ENCODE results near the gene MUSTN1. TPM values are rescaled to one million over a fixed set of nuclear protein-coding genes. Genes with fewer than 3 reads are reported as not detected.

The MUSTN1 gene
- total and polyA plus RNA-seq, 2 donors (not counting 3 experiments of a cell fraction or from before 2014, with no cell fraction given), result 1.1 to 2.2 TPM

DNA sequence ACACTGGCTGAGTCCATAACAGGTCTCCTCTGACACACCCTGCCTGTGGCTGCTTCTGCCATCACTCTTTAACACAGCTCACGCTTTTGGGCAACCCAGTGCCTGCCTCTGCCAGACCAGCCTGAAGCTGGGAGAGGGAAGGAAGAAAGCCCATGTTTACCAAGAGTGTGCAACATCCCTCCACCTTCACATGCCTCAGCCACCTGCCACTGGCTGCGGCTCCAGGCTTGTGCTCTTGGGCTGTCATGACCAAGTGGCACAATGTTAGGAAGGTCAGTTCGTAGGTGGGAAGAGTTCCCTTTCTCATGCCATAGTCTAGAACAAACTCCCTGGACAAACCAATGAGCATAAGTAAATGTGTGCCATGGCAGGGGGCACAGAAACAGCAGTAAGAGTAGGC lies 42.3 kb upstream of the MUSTN1 start:
- Histone ChIP-seq H3K27me3 (ENCODE audit: control insufficient read depth in 2 of 2, insufficient read depth in 2 of 2, low read length in 2 of 2) (no peaks in the 10 kb centered on the region), H2AFZ (ENCODE audit: low read depth, low read length) (no peak overlapping the region), H3K36me3 (ENCODE audit: control insufficient read depth in 2 of 2, extremely low read depth in 1 of 2, insufficient read depth in 2 of 2, low read length in 2 of 2) (no peaks in the 10 kb centered on the region), H3K4me2 (ENCODE audit: insufficient read depth, low read length) (no peak overlapping the region), H3K9ac (replicated peaks; ENCODE audit: extremely low read depth, insufficient read depth, low read length) (no peak overlapping the region), H3K4me1 (ENCODE audit: control insufficient read depth, extremely low read depth, insufficient read depth, low read length) (no peaks in the 10 kb centered on the region), H3K79me2 (ENCODE audit: control insufficient read depth, insufficient read depth, low read length) (no peaks in the 10 kb centered on the region), H3K9me1 (replicated peaks; ENCODE audit: control insufficient read depth, extremely low read depth, insufficient read depth, low read length) (no peaks in the 10 kb centered on the region), H4K20me1 (replicated peaks; ENCODE audit: control insufficient read depth, extremely low read depth, insufficient read depth, low read length) (no peaks in the 10 kb centered on the region), H3K9me3 (replicated peaks; ENCODE audit: control insufficient read depth, insufficient read depth, low read length) (no peaks in the 10 kb centered on the region), H3K4me3 (replicated peaks in 1 of 3; ENCODE audit: insufficient read depth in 1 of 3, low read depth in 1 of 3, low read length in 3 of 3) (no peak overlapping the region), H3K27ac (ENCODE audit: insufficient read depth, low read depth, low read length) (no peak overlapping the region)
- no peak for TF ChIP-seq FOS (IDR thresholded peaks at IDR 0.05; ENCODE audit: borderline replicate concordance, insufficient read depth, low read length)
- no peak for TF ChIP-seq GATA2 (IDR thresholded peaks at IDR 0.05; ENCODE audit: insufficient read depth, insufficient read length, low read depth, low read length)
- TF ChIP-seq, protein P1, sequence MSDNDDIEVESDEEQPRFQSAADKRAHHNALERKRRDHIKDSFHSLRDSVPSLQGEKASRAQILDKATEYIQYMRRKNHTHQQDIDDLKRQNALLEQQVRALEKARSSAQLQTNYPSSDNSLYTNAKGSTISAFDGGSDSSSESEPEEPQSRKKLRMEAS (IDR thresholded peaks at IDR 0.05; ENCODE audit: insufficient read depth, insufficient read length), result no peak
- TF ChIP-seq, protein P2, sequence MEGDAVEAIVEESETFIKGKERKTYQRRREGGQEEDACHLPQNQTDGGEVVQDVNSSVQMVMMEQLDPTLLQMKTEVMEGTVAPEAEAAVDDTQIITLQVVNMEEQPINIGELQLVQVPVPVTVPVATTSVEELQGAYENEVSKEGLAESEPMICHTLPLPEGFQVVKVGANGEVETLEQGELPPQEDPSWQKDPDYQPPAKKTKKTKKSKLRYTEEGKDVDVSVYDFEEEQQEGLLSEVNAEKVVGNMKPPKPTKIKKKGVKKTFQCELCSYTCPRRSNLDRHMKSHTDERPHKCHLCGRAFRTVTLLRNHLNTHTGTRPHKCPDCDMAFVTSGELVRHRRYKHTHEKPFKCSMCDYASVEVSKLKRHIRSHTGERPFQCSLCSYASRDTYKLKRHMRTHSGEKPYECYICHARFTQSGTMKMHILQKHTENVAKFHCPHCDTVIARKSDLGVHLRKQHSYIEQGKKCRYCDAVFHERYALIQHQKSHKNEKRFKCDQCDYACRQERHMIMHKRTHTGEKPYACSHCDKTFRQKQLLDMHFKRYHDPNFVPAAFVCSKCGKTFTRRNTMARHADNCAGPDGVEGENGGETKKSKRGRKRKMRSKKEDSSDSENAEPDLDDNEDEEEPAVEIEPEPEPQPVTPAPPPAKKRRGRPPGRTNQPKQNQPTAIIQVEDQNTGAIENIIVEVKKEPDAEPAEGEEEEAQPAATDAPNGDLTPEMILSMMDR (IDR thresholded peaks at IDR 0.05; ENCODE audit: extremely low read depth in 1 of 2, insufficient read depth in 1 of 2, low read depth in 1 of 2, low read length in 2 of 2), result no peak
- no peak for TF ChIP-seq POLR2AphosphoS5 (IDR thresholded peaks at IDR 0.05; ENCODE audit: insufficient read depth, low read depth, low read length)
- no peak for TF ChIP-seq JUN (IDR thresholded peaks at IDR 0.05; ENCODE audit: borderline replicate concordance, insufficient read depth, insufficient read length, low read depth)
- no peak for TF ChIP-seq EZH2 (IDR thresholded peaks at IDR 0.05; ENCODE audit: borderline replicate concordance, low read depth, low read length, severe bottlenecking)
- TF ChIP-seq MYC (IDR thresholded peaks at IDR 0.05; ENCODE audit: low read depth, low read length), result no peak
- TF ChIP-seq POLR2A (IDR thresholded peaks at IDR 0.05; ENCODE audit: low read depth, low read length), result no peak
- intact Hi-C loops (cut with micrococcal nuclease) (no loop called here), dilution Hi-C loops (cut with MboI; ENCODE audit: extremely low pct_ligation_motif_present, low sequenced_read_pairs) (no loop called here)
- POLR2A ChIA-PET, result no interaction called here
- DNase-seq (ENCODE audit: low read depth, low spot score), result no peak
- CTCF ChIA-PET, result no interaction called here
- BruUV-seq (replicated peaks), result no TSS peak
- no peak for FAIRE-seq
